Measurements from ENCODE around the gene MYRIP. TPM values are rescaled to one million over a fixed set of nuclear protein-coding genes. Genes with fewer than 3 reads are reported as not detected.

The MYRIP gene
- total and polyA plus RNA-seq, 2 experiments from 2014 or later: 1.5 to 1.8 TPM

DNA sequence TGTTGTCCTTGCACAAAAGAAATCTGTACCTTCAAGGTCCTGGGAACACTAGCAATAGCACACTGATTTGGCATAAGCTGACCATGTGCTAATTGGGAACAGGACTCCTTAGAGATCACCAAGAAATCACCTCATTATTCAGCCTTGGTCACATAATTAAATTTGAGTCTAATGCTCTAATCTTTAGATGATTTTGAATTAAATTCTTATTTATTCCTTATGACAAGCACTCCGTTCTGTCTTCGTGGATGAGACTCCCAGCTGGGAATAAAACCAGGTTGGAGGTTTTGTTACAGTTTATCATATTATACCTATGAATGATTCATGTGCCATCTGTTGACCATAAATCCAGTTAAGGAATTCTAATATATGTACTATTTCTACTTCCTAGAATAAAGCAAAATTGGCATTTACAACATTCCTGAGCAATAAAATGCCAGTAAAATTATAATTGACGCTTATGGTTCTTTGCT is 162.2 kb downstream of the MYRIP start:
- Mint-ChIP-seq H3K36me3 (ENCODE audit: low read depth) (no peaks in the 10 kb centered on the region), H3K9me3 (no peaks in the 10 kb centered on the region; the same call in 1 of the 3 replicates), H3K27me3 (ENCODE audit: insufficient read depth, low read depth, poor library complexity) (peaks cover 4% of the 10 kb centered on the region), H3K4me1 (no peaks in the 10 kb centered on the region), H3K27ac (no peak overlapping the region), H3K4me3 (no peak overlapping the region)
- Histone ChIP-seq H2AFZ (no peak overlapping the region), H3K27me3 (ENCODE audit: insufficient read depth) (no peaks in the 10 kb centered on the region), H4K20me1 (replicated peaks; ENCODE audit: insufficient read depth) (no peaks in the 10 kb centered on the region), H3F3A (replicated peaks; ENCODE audit: low read depth) (no peaks in the 10 kb centered on the region), H3K9me2 (ENCODE audit: insufficient read depth) (no peaks in the 10 kb centered on the region), H3K27ac (ENCODE audit: low read depth) (no peak overlapping the region), H3K4me3 (no peak overlapping the region), H3K4me2 (no peak overlapping the region), H3K36me3 (ENCODE audit: insufficient read depth) (no peaks in the 10 kb centered on the region), H3K4me1 (ENCODE audit: insufficient read depth) (no peaks in the 10 kb centered on the region), H3K79me2 (replicated peaks; ENCODE audit: insufficient read depth) (no peaks in the 10 kb centered on the region)
- DNase-seq (ENCODE audit: low spot score) (no peak), ATAC-seq (no peak)
- TF ChIP-seq JUNB (IDR thresholded peaks at IDR 0.05; ENCODE audit: unreplicated experiment): no peak

DNA sequence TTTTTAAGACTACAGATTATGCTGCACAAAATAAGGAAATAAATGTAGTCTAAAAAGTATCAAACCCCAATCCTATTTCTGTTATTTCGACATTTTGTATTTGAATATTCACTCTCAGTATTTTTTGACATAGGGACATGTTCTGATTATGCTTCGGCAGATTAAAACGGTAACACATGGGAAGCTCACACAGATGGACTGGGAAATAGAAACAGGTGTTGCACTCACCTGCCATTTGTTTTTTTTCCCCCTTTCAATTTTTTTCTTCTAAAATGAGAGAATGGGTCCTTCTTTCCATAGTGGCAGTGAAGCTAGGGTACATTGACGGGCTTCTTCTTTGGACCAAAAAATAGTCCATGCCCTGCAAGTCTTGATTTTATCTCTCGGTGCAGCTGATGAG is 163.1 kb downstream of the MYRIP start:
- ATAC-seq: no peak
- Mint-ChIP-seq H3K27ac (no peak overlapping the region), H3K4me3 (no peak overlapping the region), H3K4me1 (no peaks in the 10 kb centered on the region), H3K27me3 (ENCODE audit: insufficient read depth, low read depth, poor library complexity) (peaks cover 4% of the 10 kb centered on the region), H3K9me3 (no peaks in the 10 kb centered on the region; the same call in 1 of the 3 replicates), H3K36me3 (ENCODE audit: low read depth) (no peaks in the 10 kb centered on the region)
- Histone ChIP-seq H3K4me3 (no peak overlapping the region), H4K20me1 (replicated peaks; ENCODE audit: insufficient read depth) (no peaks in the 10 kb centered on the region), H3K4me2 (no peak overlapping the region), H3K9me2 (ENCODE audit: insufficient read depth) (no peaks in the 10 kb centered on the region), H3K36me3 (ENCODE audit: insufficient read depth) (no peaks in the 10 kb centered on the region), H3K4me1 (ENCODE audit: insufficient read depth) (no peaks in the 10 kb centered on the region), H3K79me2 (replicated peaks; ENCODE audit: insufficient read depth) (no peaks in the 10 kb centered on the region), H3F3A (replicated peaks; ENCODE audit: low read depth) (no peaks in the 10 kb centered on the region), H3K27ac (ENCODE audit: low read depth) (no peak overlapping the region), H2AFZ (no peak overlapping the region), H3K27me3 (ENCODE audit: insufficient read depth) (no peaks in the 10 kb centered on the region)
- no peak for DNase-seq (ENCODE audit: low spot score)
- TF ChIP-seq JUNB (IDR thresholded peaks at IDR 0.05; ENCODE audit: unreplicated experiment): no peak
- TF ChIP-seq NANOG (IDR thresholded peaks at IDR 0.05; ENCODE audit: borderline replicate concordance): no peak
- TF ChIP-seq EZH2 (IDR thresholded peaks at IDR 0.05; ENCODE audit: low read depth, unreplicated experiment): no peak
- no peak for TF ChIP-seq STAT1 (IDR thresholded peaks at IDR 0.05; ENCODE audit: unreplicated experiment)
- no peak for TF ChIP-seq ETS1 (IDR thresholded peaks at IDR 0.05)
- no peak for TF ChIP-seq REST (IDR thresholded peaks at IDR 0.05; ENCODE audit: unreplicated experiment)
- no peak for TF ChIP-seq POLR2AphosphoS5 (IDR thresholded peaks at IDR 0.05; ENCODE audit: low read depth)
- no peak for TF ChIP-seq ZNF331 (CRISPR knock-in tag; IDR thresholded peaks at IDR 0.05; ENCODE audit: low read depth)
- TF ChIP-seq ZNF114 (CRISPR knock-in tag; IDR thresholded peaks at IDR 0.05): no peak
- TF ChIP-seq CREB1 (CRISPR knock-in tag; IDR thresholded peaks at IDR 0.05; ENCODE audit: low read depth): no peak
- no peak for TF ChIP-seq EZH2phosphoT487 (IDR thresholded peaks at IDR 0.05; ENCODE audit: unreplicated experiment)
- no peak for TF ChIP-seq CTCF (conservative IDR thresholded peaks at IDR 0.05; ENCODE audit: low read depth in 2 of 2)
